A673 (cell line): Measurements from ENCODE around the gene CERS6. TPM values are rescaled to one million over a fixed set of nuclear protein-coding genes. Genes with fewer than 3 reads are reported as not detected.

ENCODE experiments used
- BruUV-seq: library from RNA; stranded (reverse); fragments of 400-500 nt; replicated peaks from 2 replicates; lab custom pipeline; 2021; lab: Mats Ljungman, UMichigan
- CTCF ChIA-PET: fragments of 300-600 bp; sonication (Branson Sonifier 250); formaldehyde crosslinking; loops from one replicate; lab custom pipeline; 2022; ENCODE audit warnings: antibody characterized with exemption; lab: Charles Lee
- POLR2A ChIA-PET: fragments of 300-600 bp; sonication (Branson Sonifier 250); formaldehyde crosslinking; loops from one replicate; lab custom pipeline; 2022; ENCODE audit warnings: antibody characterized with exemption; ENCODE audit not compliant: low non-redundant PET; lab: Charles Lee
- DNase-seq: peaks from one replicate; pipeline ENCODE4 v3.0.0-alpha.2; 2015; ENCODE audit warnings: low spot score
- H3K27ac ChIP-seq: fragments of 200-600 bp; sonication (generic); 2 replicates; pipeline ENCODE4 v1.5.1; 2016; ENCODE audit warnings: mixed run types, low read depth, mild to moderate bottlenecking, mixed read lengths, antibody characterized with exemption, low read length; ENCODE audit not compliant: poor library complexity, severe bottlenecking
- H3K27me3 ChIP-seq: fragments of 200-600 bp; sonication (generic); replicated peaks from 2 replicates; pipeline ENCODE4 v1.6.1; 2017; ENCODE audit warnings: mixed run types, low read depth, mild to moderate bottlenecking, mixed read lengths, antibody characterized with exemption, low read length; ENCODE audit not compliant: insufficient read depth, poor library complexity
- H3K36me3 ChIP-seq: fragments of 200-600 bp; sonication (generic); 2 replicates; pipeline ENCODE4 v1.6.1; 2016; ENCODE audit warnings: mixed run types, mild to moderate bottlenecking, mixed read lengths, antibody characterized with exemption, low read length; ENCODE audit not compliant: insufficient read depth, poor library complexity, severe bottlenecking
- H3K4me1 ChIP-seq: fragments of 200-600 bp; sonication (generic); 2 replicates; pipeline ENCODE4 v1.6.1; 2017; ENCODE audit warnings: mixed run types, mild to moderate bottlenecking, mixed read lengths, antibody characterized with exemption, low read length; ENCODE audit not compliant: insufficient read depth, poor library complexity, severe bottlenecking
- H3K4me3 ChIP-seq: fragments of 200-600 bp; sonication (generic); 2 replicates; pipeline ENCODE4 v1.5.1; 2016; ENCODE audit warnings: low read depth, mixed run types, mild to moderate bottlenecking, mixed read lengths, low read length; ENCODE audit not compliant: poor library complexity, severe bottlenecking
- H3K9me3 ChIP-seq: fragments of 200-600 bp; sonication (generic); 2 replicates; pipeline ENCODE4 v1.6.1; 2016; ENCODE audit warnings: mixed run types, low read depth, mild to moderate bottlenecking, mixed read lengths, antibody characterized with exemption, low read length; ENCODE audit not compliant: poor library complexity, severe bottlenecking
- EZH2 ChIP-seq: fragments of 200-600 bp; sonication (generic); IDR thresholded peaks from 2 replicates; pipeline ENCODE4 v1.6.1; 2017; ENCODE audit warnings: borderline replicate concordance, low read depth, mild to moderate bottlenecking, mixed read lengths, antibody characterized with exemption, low read length; ENCODE audit not compliant: poor library complexity, severe bottlenecking
- intact Hi-C: fragments of 100-400 bp; cut with micrococcal nuclease; formaldehyde crosslinking; loops from one replicate; pipeline ENCODE4 v1.10.0; 2022; ENCODE audit not compliant: unreplicated experiment
- total RNA-seq: library from RNA; stranded (reverse); gene quantifications from 2 replicates; pipeline ENCODE4 v1.2.3, GENCODE V29; 2021
- TF ChIP-seq, protein P1 (sequence below): fragments of 300-800, 200-600 bp; sonication (generic); conservative IDR thresholded peaks from 2 replicates; pipeline ENCODE4 v1.5.1; 2017; ENCODE audit warnings: low read depth, mild to moderate bottlenecking, antibody characterized with exemption, low read length, moderate library complexity, mixed read lengths

The CERS6 gene
- total RNA-seq, 1 experiment from 2014 or later, result 12.4 TPM

DNA sequence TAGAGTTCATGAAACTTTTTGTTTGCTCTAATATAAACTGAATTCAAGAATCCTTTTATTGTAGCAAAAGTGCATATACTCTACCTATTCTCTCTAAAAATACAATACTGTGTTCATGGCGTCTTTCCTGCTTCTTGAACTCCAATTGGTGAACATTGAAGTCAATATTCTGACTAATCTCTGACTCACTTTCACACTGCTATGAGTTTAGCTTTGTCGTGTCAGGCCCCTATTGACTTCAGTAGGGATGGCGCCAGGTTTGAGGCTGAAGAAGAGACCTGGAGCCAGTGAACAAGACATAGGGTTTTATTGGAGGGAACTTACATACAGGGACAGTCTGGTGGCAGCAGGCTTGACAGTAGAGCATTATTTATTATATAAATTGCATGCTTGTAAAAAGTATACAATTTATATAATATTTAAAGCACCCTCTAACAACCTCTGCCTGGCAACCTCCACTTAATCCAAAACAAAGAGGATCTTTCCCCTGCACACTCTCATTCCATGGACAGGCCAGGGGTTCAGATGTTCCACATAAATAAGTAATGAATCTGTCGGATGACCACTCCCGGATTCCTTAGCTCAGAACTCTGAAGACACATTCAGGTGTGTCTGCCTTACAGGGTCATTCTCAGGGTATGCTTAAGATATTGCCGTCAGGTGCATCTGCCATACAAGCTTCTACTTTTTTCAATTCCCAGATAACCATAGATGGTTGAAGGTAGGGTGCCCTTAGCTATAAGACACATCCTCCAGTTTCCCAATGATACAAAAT is 141.0 kb downstream of the CERS6 start:
- no peak overlapping the region for H3K4me3 ChIP-seq
- DNase-seq, result no peak
- no peaks in the 10 kb centered on the region for H3K27me3 ChIP-seq
- no peaks in the 10 kb centered on the region for H3K9me3 ChIP-seq
- intact Hi-C loops, result no loop called here
- TF ChIP-seq, protein P1, sequence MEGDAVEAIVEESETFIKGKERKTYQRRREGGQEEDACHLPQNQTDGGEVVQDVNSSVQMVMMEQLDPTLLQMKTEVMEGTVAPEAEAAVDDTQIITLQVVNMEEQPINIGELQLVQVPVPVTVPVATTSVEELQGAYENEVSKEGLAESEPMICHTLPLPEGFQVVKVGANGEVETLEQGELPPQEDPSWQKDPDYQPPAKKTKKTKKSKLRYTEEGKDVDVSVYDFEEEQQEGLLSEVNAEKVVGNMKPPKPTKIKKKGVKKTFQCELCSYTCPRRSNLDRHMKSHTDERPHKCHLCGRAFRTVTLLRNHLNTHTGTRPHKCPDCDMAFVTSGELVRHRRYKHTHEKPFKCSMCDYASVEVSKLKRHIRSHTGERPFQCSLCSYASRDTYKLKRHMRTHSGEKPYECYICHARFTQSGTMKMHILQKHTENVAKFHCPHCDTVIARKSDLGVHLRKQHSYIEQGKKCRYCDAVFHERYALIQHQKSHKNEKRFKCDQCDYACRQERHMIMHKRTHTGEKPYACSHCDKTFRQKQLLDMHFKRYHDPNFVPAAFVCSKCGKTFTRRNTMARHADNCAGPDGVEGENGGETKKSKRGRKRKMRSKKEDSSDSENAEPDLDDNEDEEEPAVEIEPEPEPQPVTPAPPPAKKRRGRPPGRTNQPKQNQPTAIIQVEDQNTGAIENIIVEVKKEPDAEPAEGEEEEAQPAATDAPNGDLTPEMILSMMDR, result no peak
- TF ChIP-seq EZH2, result no peak
- no TSS peak for BruUV-seq
- no peak overlapping the region for H3K27ac ChIP-seq
- H3K4me1 ChIP-seq, result no peaks in the 10 kb centered on the region
- H3K36me3 ChIP-seq, result no peaks in the 10 kb centered on the region
- ChIA-PET POLR2A (no interaction called here), CTCF (no interaction called here)

DNA sequence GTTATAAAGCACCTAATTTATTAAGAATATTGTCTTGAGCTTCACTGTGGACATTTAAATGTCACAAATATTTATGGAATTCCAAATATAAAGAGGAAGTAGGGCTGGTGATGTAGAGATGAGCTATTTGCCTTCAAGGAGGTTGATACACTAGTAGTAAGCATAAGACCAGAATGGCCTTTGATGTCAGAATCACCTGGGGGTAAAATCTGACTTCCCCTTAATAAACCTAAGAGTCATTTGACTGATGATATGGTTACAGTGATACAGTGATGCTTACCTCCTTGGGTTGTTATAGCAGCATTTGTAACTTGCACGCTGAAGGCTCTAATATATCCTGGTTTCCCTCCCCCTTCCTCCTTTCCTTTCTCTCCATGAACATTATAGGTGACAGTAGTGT is 143.7 kb downstream of the CERS6 start:
- TF ChIP-seq, protein P1, result no peak
- TF ChIP-seq EZH2, result no peak
- Histone ChIP-seq H3K27me3 (no peaks in the 10 kb centered on the region), H3K27ac (no peak overlapping the region), H3K36me3 (no peaks in the 10 kb centered on the region), H3K9me3 (no peaks in the 10 kb centered on the region), H3K4me1 (no peaks in the 10 kb centered on the region), H3K4me3 (no peak overlapping the region)
- BruUV-seq, result no TSS peak
- POLR2A ChIA-PET, result no interaction called here
- CTCF ChIA-PET, result no interaction called here
- DNase-seq, result no peak
- intact Hi-C loops, result no loop called here

DNA sequence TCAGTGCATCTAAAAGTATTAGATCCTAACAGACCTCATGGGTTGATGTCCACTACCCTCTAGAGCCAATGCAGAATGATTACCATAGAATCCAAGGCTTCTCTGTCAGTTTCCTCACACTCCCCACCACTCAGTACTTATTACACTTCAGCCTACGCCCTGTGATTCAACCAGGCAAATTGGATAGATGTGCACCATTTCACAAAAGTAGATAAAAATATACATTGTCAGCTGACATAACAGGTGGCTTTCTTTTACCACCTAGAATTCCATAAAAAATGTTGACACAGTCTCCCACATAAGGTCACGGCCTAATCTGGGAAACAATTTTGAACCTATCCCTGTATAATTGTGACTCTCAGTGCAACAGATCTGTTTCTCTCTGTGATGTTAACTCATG is 144.9 kb downstream of the CERS6 start:
- DNase-seq, result no peak

More for the DNA sequence above, 144.9 kb downstream of the CERS6 start:
- Histone ChIP-seq H3K4me3 (no peak overlapping the region), H3K36me3 (no peaks in the 10 kb centered on the region), H3K27ac (no peak overlapping the region), H3K4me1 (no peaks in the 10 kb centered on the region), H3K27me3 (no peaks in the 10 kb centered on the region), H3K9me3 (peaks cover 6% of the 10 kb centered on the region)
- ChIA-PET POLR2A (no interaction called here), CTCF (no interaction called here)
- no TSS peak for BruUV-seq
- intact Hi-C loops, result no loop called here
- TF ChIP-seq, protein P1, result no peak
- no peak for TF ChIP-seq EZH2
